Transverse colon (tissue), 4 donors: ENCODE measurements around the gene BRIX1. TPM values are rescaled to one million over a fixed set of nuclear protein-coding genes. Genes with fewer than 3 reads are reported as not detected.

Source experiments
- DNase-seq: peaks from one replicate; pipeline ENCODE4 v3.0.0-alpha.2; 2019
- H3K27ac ChIP-seq, 4 donors: fragments of 200-600 bp; sonication (generic); 2 replicates each; pipeline ENCODE4 v1.5.1; 2016 to 2018; ENCODE audit warnings: inconsistent platforms in 4 of 4
- H3K27me3 ChIP-seq: fragments of 200-600 bp; sonication (generic); 2 replicates; pipeline ENCODE4 v1.5.1; 2017; ENCODE audit warnings: inconsistent platforms
- H3K36me3 ChIP-seq, 4 donors: fragments of 200-600 bp; sonication (generic); 2 replicates each; pipeline ENCODE4 v1.5.1; 2017 to 2019; ENCODE audit warnings: inconsistent platforms in 4 of 4
- H3K4me1 ChIP-seq, 4 donors: fragments of 200-600 bp; sonication (generic); 2 replicates each; pipeline ENCODE4 v1.5.1; 2017 to 2020; ENCODE audit warnings: inconsistent platforms in 4 of 4
- H3K4me3 ChIP-seq, 4 donors: fragments of 200-600 bp; sonication (generic); 1 replicate in 1 of 4; 2 replicates in 3 of 4; pipeline versions ENCODE4 v1.5.1 to v1.6.1; 2017 to 2019; ENCODE audit warnings: inconsistent platforms in 4 of 4
- H3K9me3 ChIP-seq, 2 donors: fragments of 200-600 bp; sonication (generic); 2 replicates each; pipeline ENCODE4 v1.5.1; 2017 to 2019; ENCODE audit warnings: inconsistent platforms in 2 of 2
- CTCF ChIP-seq, 5 experiments: fragments of 200-600 bp in 3 of 5; fragments of 450-650 bp in 2 of 5; sonication (generic) in 3 of 5; IDR thresholded peaks; 1 replicate in 2 of 5; 2 replicates in 3 of 5; pipeline ENCODE4 v1.5.1; 2016 to 2017; ENCODE audit warnings: antibody characterized with exemption in 5 of 5, inconsistent platforms in 3 of 5, mild to moderate bottlenecking in 2 of 5, moderate library complexity in 1 of 5
- EP300 ChIP-seq: sonication (generic); formaldehyde crosslinking; IDR thresholded peaks from one replicate; pipeline ENCODE4 v1.6.1; 2017; ENCODE audit warnings: antibody characterized with exemption, low read depth
- POLR2A ChIP-seq: fragments of 450-650 bp; IDR thresholded peaks from one replicate; pipeline ENCODE4 v1.6.1; 2016; ENCODE audit warnings: antibody characterized with exemption, mild to moderate bottlenecking, moderate library complexity
- POLR2AphosphoS5 ChIP-seq, 3 donors: sonication (generic); formaldehyde crosslinking; IDR thresholded peaks; one replicate each; pipeline ENCODE4 v1.6.1; 2016; ENCODE audit warnings: antibody characterized with exemption in 3 of 3
- WGBS, 2 donors: methylation state at CpG; one replicate each; pipeline ENCODE4 v1.1.5; 2018; ENCODE audit warnings: low coverage in 1 of 2; 5-methylcytosine and 5-hydroxymethylcytosine counted together
- in situ Hi-C, 4 donors: fragments of 200-750 bp; cut with MboI; loops; one replicate each; pipeline versions ENCODE4 v1.15.0 to v1.15.1; 2017; ENCODE audit warnings: low sequenced_read_pairs in 3 of 4, low pct_ligation_motif_present in 1 of 4, low pct_unique_long_range_greater_than_20kb in 1 of 4
- intact Hi-C: fragments of 100-400 bp; cut with DNase I; formaldehyde crosslinking; loops from one replicate; pipeline ENCODE4 v1.15.1; 2023; ENCODE audit warnings: low total_unique reads
- total RNA-seq, 4 donors: library from RNA; depleted of rRNA; stranded (reverse); fragments of >200 nt; gene quantifications; one replicate each; pipeline ENCODE4 v1.1.0, GENCODE V29; 2016

BRIX1 gene
- total RNA-seq, 4 donors from 2014 or later = 1.5 to 15.6 (median 7.5) TPM

GRCh38 chr5:34869256-34869655 is 46.3 kb upstream of the BRIX1 start:
- in situ Hi-C loops = no loop called here
- Histone ChIP-seq H3K4me3 (no peak overlapping the region), H3K27ac (no peak overlapping the region)

DNA sequence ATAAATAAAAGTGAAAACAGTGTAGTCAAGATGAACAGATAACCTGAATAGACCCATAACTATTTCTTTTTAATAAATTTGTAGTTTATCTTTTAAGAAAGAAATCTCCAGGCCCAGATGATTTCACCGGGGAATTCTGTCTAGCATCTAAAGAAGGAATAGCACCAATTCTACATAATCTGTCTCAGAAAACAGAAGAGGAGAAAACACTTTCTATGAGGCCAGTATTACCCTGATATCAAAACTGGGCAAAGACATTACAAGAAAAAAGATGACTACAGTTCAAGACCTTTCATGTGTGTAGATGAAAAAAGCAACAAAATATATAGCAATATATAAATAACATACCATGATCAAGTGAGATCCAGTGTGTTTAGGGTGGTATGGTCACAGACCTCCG is 45.1 kb upstream of the BRIX1 start:
- no peaks in the 10 kb centered on the region for H3K27me3 ChIP-seq
- no peak overlapping the region for H3K4me3 ChIP-seq
- no peak for DNase-seq
- no peak overlapping the region for H3K27ac ChIP-seq
- no peaks in the 10 kb centered on the region for H3K9me3 ChIP-seq
- WGBS, 2 donors = 90 to 91% methylated on average over 2 of the region's 2 CpGs
- no peak for TF ChIP-seq CTCF (IDR thresholded peaks at IDR 0.05)
- TF ChIP-seq EP300 = no peak
- TF ChIP-seq POLR2AphosphoS5 (IDR thresholded peaks at IDR 0.05) = no peak
- TF ChIP-seq POLR2A = no peak
- in situ Hi-C loops = no loop called here
- H3K36me3 ChIP-seq = no peaks in the 10 kb centered on the region
- no peaks in the 10 kb centered on the region for H3K4me1 ChIP-seq
- intact Hi-C loops = no loop called here

More at GRCh38 chr5:34869256-34869655, 46.3 kb upstream of the BRIX1 start:
- 97 to 100% methylated on average over 1 of the region's 1 CpG for WGBS, 2 donors
- DNase-seq = no peak
- Histone ChIP-seq H3K4me1 (no peaks in the 10 kb centered on the region), H3K27me3 (no peaks in the 10 kb centered on the region), H3K9me3 (no peaks in the 10 kb centered on the region), H3K36me3 (no peaks in the 10 kb centered on the region)
- intact Hi-C loops = no loop called here
- TF ChIP-seq CTCF (IDR thresholded peaks at IDR 0.05) = no peak
- TF ChIP-seq POLR2A = no peak

GRCh38 chr5:34876275-34876674 is 39.2 kb upstream of the BRIX1 start:
- TF ChIP-seq POLR2A (no peak), POLR2AphosphoS5 (IDR thresholded peaks at IDR 0.05) (no peak), EP300 (no peak), CTCF (IDR thresholded peaks at IDR 0.05) (no peak)
- in situ Hi-C loops = loop anchor here in 1 of 4 donors (25.0 kb wide), 1 partner anchor 339 kb away; no protein-coding TSS in a partner anchor
- intact Hi-C loops = no loop called here

GRCh38 chr5:34881246-34881645 is 34.3 kb upstream of the BRIX1 start:
- Histone ChIP-seq H3K27ac (no peak overlapping the region), H3K36me3 (no peaks in the 10 kb centered on the region), H3K9me3 (no peaks in the 10 kb centered on the region), H3K27me3 (peaks cover under 1% of the 10 kb centered on the region), H3K4me1 (no peaks in the 10 kb centered on the region), H3K4me3 (no peak overlapping the region)
- DNase-seq = no peak
- in situ Hi-C loops = loop anchor here in 1 of 4 donors (25.0 kb wide), 1 partner anchor 344 kb away; no protein-coding TSS in a partner anchor
- no peak for TF ChIP-seq EP300
- TF ChIP-seq CTCF (IDR thresholded peaks at IDR 0.05) = no peak
- TF ChIP-seq POLR2AphosphoS5 (IDR thresholded peaks at IDR 0.05) = no peak
- TF ChIP-seq POLR2A = no peak
- intact Hi-C loops = no loop called here

More at GRCh38 chr5:34876275-34876674, 39.2 kb upstream of the BRIX1 start:
- Histone ChIP-seq H3K9me3 (no peaks in the 10 kb centered on the region), H3K27me3 (no peaks in the 10 kb centered on the region), H3K36me3 (no peaks in the 10 kb centered on the region), H3K27ac (no peak overlapping the region), H3K4me3 (no peak overlapping the region), H3K4me1 (no peaks in the 10 kb centered on the region)
- DNase-seq = no peak
